Chondrocyte (in vitro differentiated cells): ENCODE results near the gene SMCHD1. TPM values are rescaled to one million over a fixed set of nuclear protein-coding genes. Genes with fewer than 3 reads are reported as not detected.

Experiments used
- DNase-seq: peaks from one replicate; pipeline ENCODE4 v3.0.0; 2021; ENCODE audit warnings: mixed read lengths, low spot score
- H3K27ac Mint-ChIP-seq: one replicate; pipeline ENCODE4 v1.8.0; 2021; ENCODE audit warnings: mild to moderate bottlenecking, moderate library complexity, mixed read lengths; ENCODE audit not compliant: unreplicated experiment
- H3K27me3 Mint-ChIP-seq: 2 replicates; pipeline ENCODE4 v1.8.0; 2021; ENCODE audit warnings: low read depth, mixed read lengths
- H3K36me3 Mint-ChIP-seq: 2 replicates; pipeline ENCODE4 v1.8.0; 2021; ENCODE audit warnings: low read depth, mixed read lengths
- H3K4me1 Mint-ChIP-seq: 2 replicates; pipeline ENCODE4 v1.8.0; 2021; ENCODE audit warnings: low read depth, mild to moderate bottlenecking, mixed read lengths
- H3K4me3 Mint-ChIP-seq: one replicate; pipeline ENCODE4 v1.8.0; 2021; ENCODE audit warnings: mild to moderate bottlenecking, moderate library complexity, mixed read lengths; ENCODE audit not compliant: unreplicated experiment
- H3K9me3 Mint-ChIP-seq: 2 replicates; pipeline ENCODE4 v1.8.0; 2021; ENCODE audit warnings: low read depth, mixed read lengths
- total RNA-seq: library from RNA; stranded (reverse); gene quantifications from 3 replicates; pipeline ENCODE4 v1.2.1, GENCODE V29; 2021
- TF ChIP-seq, protein P1 (sequence below): fragments of 200-600 bp; sonication (generic); IDR thresholded peaks from 2 replicates; pipeline ENCODE4 v1.5.0; 2021; ENCODE audit warnings: antibody characterized with exemption, mild to moderate bottlenecking, moderate library complexity

Gene SMCHD1
- total RNA-seq, 1 donor from 2014 or later, result 27.3 TPM

DNA sequence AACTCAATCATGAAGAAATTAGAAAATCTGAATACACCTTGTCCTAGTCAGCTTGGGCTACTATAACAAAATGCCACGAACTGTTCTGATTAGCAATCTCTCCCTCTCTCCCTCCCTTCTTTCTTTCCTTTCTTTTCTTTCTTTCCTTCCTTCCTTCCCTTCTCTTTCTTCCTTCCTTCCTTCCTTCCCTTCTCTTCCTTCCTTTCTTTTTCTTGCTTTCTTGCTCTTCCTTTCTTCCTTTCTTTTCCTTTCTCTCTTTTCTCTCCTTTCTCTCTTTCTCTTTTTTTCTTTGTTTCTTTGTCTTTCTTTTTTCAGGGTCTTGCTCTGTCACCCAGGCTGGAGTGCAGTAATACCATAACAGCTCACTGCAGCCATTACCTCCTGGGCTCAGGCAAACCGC is 167.7 kb downstream of the SMCHD1 start:
- TF ChIP-seq, protein P1, sequence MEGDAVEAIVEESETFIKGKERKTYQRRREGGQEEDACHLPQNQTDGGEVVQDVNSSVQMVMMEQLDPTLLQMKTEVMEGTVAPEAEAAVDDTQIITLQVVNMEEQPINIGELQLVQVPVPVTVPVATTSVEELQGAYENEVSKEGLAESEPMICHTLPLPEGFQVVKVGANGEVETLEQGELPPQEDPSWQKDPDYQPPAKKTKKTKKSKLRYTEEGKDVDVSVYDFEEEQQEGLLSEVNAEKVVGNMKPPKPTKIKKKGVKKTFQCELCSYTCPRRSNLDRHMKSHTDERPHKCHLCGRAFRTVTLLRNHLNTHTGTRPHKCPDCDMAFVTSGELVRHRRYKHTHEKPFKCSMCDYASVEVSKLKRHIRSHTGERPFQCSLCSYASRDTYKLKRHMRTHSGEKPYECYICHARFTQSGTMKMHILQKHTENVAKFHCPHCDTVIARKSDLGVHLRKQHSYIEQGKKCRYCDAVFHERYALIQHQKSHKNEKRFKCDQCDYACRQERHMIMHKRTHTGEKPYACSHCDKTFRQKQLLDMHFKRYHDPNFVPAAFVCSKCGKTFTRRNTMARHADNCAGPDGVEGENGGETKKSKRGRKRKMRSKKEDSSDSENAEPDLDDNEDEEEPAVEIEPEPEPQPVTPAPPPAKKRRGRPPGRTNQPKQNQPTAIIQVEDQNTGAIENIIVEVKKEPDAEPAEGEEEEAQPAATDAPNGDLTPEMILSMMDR, result no peak
- no peak for DNase-seq
- Mint-ChIP-seq H3K9me3 (peaks cover 3% of the 10 kb centered on the region), H3K4me1 (no peaks in the 10 kb centered on the region), H3K36me3 (no peaks in the 10 kb centered on the region), H3K27me3 (peaks cover 3% of the 10 kb centered on the region), H3K27ac (no peak overlapping the region), H3K4me3 (no peak overlapping the region)

DNA sequence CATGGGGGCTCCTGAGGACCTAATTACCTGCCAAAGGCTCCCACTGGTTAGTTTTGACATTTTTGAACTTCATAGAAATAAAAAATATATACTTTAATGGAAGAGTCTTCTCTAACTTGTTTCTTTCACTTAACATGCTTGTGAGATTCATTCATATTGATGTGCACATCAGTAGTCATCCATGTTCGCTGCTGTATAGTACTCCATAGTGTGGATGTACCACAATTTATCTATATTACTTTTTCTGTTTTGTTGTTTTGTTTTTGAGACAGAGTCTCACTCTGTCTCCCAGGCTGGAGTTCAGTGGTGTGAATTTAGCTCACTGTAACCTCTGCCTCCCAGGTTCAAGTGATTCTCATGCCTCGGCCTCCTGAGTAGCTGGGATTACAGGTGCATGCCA is 168.4 kb downstream of the SMCHD1 start:
- no peak overlapping the region for H3K4me3 Mint-ChIP-seq
- no peaks in the 10 kb centered on the region for H3K4me1 Mint-ChIP-seq
- no peaks in the 10 kb centered on the region for H3K9me3 Mint-ChIP-seq
- DNase-seq, result no peak
- H3K36me3 Mint-ChIP-seq, result no peaks in the 10 kb centered on the region
- TF ChIP-seq, protein P1, result no peak
- H3K27ac Mint-ChIP-seq, result no peak overlapping the region
- H3K27me3 Mint-ChIP-seq, result peaks cover 3% of the 10 kb centered on the region

DNA sequence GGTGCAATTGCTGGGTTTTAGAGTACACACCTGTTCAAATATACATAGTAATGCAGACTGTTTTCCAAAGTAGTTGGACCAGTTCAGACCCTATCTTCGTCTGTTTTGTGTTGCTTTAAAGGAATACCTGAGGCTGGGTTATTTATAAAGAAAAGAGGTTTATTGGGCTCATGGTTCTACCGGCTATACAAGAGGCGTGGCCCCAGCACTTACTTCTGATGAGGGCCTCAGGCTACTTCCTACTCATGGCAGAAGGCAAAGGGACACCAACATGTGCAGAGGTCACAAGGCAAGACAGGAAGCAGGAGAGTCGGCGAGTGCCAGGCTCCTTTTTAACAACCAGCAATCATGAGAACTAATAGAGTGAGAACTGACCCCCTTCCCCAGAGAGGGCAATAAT is 169.3 kb downstream of the SMCHD1 start:
- Mint-ChIP-seq H3K4me1 (no peaks in the 10 kb centered on the region), H3K36me3 (no peaks in the 10 kb centered on the region), H3K9me3 (no peaks in the 10 kb centered on the region), H3K4me3 (no peak overlapping the region), H3K27me3 (peaks cover 3% of the 10 kb centered on the region), H3K27ac (no peak overlapping the region)
- DNase-seq, result no peak
- TF ChIP-seq, protein P1, result no peak

DNA sequence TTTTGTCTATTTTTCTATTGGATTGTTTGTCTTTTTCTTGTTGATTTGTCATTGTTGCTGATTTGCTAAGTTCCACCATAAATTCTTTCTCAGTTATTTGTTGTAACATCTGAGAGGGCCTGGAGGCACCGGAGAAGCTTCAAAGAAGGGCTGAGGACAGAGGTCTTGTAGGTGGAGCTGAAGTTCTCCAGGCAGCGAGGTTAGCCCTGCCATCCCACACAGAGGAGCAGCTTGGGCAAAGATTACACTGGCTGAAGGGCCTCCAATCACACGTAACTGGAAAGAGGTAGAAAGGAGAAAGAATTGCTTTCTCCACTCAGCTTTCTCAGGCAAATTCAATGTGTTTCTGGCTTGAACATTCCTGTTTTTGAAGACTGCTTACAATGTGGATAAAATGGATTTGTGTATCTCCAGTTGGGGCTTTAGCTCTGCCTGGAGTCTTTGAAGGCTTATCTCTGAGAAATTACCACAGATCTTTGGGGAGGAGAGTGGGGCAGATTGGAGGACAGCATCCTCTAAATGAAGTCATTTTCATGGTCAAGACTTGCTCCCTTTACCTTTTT is 170.2 kb downstream of the SMCHD1 start:
- no peak overlapping the region for H3K4me3 Mint-ChIP-seq
- H3K27me3 Mint-ChIP-seq, result peaks cover 6% of the 10 kb centered on the region
- no peaks in the 10 kb centered on the region for H3K36me3 Mint-ChIP-seq
- H3K27ac Mint-ChIP-seq, result no peak overlapping the region
- H3K9me3 Mint-ChIP-seq, result no peaks in the 10 kb centered on the region
- no peaks in the 10 kb centered on the region for H3K4me1 Mint-ChIP-seq
- DNase-seq, result no peak
- TF ChIP-seq, protein P1, result no peak

- H3K27me3 Mint-ChIP-seq, result peaks cover 6% of the 10 kb centered on the region
- TF ChIP-seq, protein P1, result no peak
- H3K4me1 Mint-ChIP-seq, result no peaks in the 10 kb centered on the region
- DNase-seq, result no peak
- H3K27ac Mint-ChIP-seq, result no peak overlapping the region
- no peak overlapping the region for H3K4me3 Mint-ChIP-seq
- H3K9me3 Mint-ChIP-seq, result no peaks in the 10 kb centered on the region
- no peaks in the 10 kb centered on the region for H3K36me3 Mint-ChIP-seq
Observed at GRCh38 chr18:2826581-2826980, 171.1 kb downstream of the SMCHD1 start.
